Right kidney (tissue), 1 donor: Measurements from ENCODE around the gene TM9SF3.
"Not testable (repeated sequence)": the region's sequence is repeated elsewhere in the genome, so short reads cannot be mapped to it uniquely, and the experiment has no call there.

Source experiments
- DNase-seq: peaks from one replicate; pipeline ENCODE4 v3.0.0-alpha.2; 2016

Gene TM9SF3

DNA sequence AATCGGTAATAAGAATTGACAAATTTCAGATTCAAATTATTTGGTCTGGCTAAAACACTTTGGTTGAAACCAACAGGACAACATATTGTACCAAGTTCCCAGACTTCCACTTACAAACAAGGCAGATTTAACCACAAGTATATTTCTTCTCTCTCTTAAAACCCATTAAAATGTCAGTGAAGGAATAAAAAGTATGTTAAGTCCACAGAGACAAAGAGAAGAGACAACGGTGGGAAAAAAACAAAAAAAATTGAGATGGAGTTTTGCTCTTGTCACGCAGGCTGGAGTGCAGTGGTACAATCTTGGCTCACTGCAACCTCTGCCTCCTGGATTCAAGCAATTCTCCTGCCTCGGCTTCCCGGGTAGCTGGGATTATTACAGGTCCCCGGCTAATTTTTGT, 16.3 kb downstream of the TM9SF3 start:
- no peak for DNase-seq

DNA sequence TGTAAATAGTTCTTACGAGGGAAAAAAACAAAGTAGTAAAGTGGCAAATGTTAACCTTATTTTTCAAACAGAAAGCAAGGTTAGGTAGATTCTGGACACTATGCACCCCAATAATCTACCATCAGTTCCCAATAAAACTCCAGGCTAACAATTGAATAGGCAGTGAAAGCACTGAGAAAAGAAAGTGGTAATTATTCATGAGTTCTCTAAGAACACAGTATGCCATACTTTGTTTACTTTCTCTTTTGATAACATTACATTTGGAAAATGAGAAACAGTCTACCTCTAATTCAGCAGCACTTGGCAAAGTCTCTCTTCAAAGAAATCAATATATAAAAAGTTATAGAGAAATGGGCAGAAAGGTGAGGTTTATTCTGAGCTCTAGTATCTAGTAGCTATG, 18.4 kb downstream of the TM9SF3 start:
- no peak for DNase-seq

DNA sequence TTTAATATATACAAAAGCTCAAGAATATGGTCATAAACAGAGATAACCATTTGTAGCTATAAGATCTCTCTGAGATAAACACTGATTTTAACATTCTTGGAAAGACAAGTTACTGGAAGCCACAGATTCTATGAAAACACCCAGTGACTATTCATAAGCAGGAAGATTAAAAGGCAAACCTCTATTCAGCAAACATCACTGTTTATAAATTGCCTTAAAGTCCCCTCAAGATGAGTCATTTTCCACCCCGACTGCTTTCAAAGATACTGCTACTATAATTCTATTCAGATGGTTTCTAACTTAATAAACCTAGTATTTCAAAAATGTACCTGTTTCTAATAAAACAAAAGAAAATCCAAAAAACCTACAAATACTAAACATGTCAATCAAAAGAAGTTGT, 21.0 kb downstream of the TM9SF3 start:
- no peak for DNase-seq

DNA sequence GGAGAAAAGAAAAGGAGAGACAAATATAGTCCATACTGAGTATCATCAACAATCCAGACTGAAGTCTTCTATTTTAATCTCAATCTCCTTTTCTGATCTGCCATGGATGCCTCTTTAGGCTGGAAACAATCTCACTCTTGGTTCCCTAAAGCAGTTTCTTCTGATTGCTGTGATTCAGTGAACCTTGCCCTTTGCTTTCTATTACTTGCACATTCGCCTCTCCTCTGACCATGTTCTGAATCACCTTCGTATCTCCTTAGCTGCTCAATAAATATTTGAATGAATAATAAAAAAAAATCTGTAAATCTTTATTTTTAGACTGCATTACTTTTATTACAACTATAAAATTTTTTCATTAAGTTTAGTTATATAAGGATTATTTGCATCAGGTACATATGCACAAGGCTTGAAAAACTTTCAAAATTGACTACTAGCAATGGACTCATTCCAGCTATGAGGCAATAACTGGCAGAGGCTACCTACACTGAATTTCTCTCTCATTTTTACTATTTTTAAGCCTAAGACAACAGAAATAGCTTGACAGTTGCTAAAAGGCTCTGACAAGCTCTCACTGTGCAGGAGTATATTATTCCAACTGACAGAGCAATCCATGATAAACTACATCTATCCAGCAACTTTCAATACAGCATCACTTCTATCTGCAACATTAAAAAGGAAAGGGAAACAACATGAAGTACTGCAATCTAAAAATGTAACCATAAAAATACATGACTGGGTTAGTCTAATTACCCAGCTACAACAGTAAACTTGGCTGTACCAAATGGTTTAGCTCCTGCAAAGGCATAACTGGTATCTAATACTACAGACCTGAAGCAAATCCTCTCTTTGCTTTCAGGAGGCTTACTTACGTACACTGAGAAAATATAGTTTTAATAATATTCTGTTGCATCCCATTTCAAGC, 25.6 kb downstream of the TM9SF3 start:
- no peak for DNase-seq

DNA sequence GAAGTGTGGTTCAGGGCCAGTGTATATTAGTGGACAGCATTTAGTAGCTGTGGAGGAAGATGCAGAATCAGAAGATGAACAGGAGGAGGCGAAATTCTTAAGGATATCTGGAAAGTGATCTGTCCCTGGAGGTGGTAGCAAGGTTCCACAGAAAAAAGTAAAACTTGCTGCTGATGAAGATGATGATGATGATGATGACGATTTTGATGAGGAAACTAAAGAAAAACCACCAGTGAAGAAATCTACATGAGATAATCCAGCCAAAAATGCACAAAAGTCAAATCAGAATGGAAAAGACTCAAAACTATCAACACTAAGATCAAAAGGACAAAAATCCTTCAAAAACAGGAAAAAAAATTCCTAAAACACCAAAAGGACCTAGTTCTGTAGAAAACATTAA, 26.3 kb downstream of the TM9SF3 start:
- DNase-seq: no peak

DNA sequence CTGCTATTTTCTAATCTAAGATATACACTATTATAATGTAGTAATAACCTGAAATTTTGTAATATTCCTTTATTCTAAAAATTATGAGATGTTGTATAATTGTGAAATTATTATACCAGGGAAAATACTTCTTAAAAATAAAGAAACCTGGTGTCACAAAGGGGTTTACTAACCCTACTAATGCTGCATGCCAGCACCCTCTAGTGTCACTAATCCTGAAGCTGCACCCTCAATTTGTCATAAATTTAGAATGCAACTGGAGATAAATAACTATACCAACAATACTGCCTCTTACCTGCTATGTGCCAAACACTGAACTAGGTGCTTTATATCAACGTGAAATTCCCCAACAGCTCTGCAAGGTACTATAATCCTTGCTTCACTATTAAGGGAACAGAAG, 30.8 kb downstream of the TM9SF3 start:
- DNase-seq: no peak

DNA sequence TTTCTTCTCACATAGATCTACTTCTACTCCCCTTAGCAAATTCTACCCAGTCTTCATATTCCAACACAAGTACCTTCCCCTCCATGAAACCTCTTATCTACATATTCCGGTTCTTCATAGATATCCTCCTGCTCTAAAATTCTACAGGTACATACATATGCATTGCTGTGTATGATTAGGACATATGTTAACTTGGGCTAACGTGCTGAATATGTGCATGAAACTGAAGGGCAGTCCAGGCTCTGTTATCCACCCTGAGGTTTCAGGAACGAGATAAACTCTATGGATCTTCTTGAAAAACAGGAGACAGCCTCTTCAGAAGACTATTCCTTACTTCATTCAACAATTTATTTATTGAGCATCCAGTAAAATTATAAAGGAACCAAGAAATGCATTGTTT, 31.5 kb downstream of the TM9SF3 start:
- no peak for DNase-seq

DNA sequence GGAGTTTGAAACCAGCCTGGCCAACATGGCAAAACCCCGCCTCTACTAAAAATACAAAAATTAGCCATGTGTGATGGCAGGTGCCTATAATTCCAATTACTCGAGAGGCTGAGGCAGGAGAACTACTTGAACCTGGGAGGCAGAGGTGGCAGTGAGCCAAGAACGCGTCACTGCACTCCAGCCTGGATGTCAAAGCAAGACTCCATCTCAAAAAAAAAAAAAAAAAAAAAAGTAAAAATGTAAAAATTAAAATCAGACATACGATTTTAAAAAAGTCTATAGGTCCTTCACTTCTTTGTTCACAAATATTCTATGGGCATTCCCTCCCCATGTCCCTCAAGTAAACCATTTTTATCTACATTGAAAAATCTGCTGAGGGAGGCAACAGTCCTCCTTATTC, 38.2 kb downstream of the TM9SF3 start:
- DNase-seq: no peak

DNA sequence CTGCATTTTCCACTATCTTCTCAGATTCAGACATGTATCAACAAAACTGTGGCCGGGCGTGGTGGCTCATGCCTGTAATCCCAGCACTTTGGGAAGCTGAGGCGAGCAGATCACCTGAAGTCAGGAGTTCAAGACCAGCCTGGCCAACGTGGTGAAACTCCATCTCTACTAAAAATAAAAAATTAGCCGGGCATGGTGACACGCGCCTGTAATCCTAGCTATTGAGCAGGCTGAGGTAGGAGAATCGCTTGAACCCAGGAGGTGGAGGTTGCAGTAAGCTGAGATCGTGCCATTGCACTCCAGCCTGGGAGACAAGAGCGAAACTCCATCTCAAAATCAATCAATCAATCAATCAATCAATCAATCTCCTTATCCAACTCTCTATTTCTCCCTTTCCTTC, 41.3 kb downstream of the TM9SF3 start:
- DNase-seq: not testable (repeated sequence)

DNA sequence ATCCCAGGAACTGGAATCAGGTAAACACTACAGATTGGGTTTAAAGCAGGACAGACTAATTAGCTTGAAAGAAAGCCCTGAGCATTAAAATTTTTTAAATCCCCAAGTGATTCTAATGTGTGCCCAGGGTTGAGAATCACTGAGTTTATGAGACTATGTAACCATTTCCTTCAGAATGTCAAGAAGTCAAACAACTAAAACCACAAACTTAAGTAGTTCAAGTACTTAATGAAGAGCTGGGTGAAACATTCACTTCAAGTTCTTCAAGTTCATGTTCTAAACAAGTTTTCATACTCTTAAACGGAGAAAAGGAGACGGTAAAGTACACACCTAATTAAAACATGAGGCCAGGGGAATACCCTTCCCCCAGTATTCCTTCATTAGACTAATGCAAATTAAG, 44.9 kb downstream of the TM9SF3 start:
- DNase-seq: no peak

DNA sequence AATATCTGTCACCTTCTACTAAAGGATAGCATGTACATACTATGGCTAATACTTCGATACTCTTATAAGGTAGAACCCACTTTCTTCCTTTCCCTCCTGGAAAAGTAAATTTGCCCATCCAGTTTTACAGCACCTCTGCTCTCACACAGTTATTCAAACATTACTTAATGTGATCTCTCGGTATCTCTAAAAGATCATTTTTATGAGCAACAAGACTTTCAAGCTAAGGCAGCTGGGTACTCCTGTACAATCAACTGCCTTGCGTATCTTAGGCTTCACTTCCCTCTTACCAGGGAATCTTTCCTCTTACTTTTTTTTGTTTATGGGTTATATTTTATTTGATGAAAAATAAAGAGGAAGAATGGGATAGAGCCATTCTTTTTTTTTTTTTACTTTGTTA, 46.6 kb downstream of the TM9SF3 start:
- no peak for DNase-seq

DNA sequence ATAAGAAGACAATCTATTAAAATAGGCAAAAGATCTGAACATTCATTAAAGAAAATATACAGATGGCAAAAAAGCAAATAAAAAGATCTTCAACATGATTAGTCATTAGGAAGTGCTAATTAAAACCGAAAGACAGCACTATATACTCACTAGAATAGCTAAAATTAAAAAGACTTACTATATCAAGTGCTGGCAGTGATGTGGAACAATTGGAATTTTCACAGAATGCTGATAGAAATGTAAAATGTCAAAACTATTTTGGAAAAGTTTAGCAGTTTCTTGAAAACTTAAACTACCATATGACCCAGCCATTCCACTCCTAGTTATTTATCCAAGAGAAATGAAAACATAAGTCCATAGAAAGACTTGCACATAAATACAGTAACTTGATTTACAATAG, 48.1 kb downstream of the TM9SF3 start:
- DNase-seq: no peak

DNA sequence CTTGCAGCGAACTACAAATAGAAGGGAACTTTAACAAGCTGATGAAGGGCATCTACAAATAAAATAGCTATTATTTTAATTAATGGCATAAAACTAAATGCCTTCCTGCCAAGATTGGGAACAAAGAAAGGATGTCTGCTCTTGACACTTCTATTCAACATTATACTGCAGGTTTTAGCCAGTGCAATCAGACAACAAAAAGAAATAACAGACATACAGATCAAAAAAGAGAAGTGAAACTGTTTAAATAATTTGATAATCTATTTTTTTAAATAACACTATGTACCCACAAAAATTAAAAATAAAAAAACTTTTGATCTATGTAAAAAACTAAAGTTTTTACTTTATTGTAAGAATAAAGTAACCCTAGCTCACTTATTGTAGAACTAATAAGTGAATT, 50.7 kb downstream of the TM9SF3 start:
- DNase-seq: no peak

DNA sequence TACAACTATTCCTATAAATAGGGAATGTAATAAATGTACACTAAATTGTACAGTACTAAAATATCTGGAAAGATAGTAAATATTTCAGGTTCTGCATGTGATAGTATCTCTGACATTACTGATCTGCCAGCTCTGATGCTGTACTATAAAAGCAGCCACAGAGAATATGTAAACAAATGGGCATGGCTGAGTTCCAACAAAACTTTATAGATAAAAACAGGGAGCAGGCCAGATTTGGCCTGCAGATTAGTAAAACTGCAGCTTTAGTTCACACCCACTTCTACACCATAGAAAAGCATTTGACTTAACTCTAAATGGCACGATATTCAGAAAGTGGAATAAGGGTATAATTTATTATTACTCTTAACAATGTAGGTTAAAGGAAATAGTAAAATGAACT, 54.3 kb downstream of the TM9SF3 start:
- DNase-seq: no peak

DNA sequence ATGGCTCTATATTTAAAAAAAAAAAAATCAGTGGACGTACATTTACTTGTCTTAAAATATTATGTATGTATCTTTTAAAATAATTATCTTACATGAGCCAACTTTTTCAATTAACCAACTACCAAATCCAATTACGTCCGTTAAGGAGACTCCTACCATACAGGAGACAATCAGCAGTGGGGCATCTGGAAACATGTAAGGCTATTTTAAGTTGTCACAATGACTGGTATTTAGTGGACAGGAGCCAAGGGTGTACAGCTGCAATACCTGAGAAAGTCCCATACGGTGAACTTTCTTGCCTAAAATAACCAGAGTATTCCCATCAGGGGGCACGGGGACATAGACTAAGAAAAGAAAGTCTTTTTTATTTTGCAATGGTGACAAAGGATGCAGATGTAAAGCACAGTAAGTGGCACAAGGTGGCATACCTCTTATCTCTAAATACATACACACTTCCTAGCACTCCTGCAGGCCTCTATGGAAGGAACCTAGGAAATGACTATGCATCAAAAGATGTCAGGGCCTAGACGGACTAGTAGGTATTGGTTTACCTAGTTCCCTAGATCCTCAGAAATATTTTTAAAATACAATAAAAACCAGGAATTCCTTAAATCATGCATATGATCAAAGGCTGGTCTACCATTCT, 57.1 kb downstream of the TM9SF3 start:
- no peak for DNase-seq

DNA sequence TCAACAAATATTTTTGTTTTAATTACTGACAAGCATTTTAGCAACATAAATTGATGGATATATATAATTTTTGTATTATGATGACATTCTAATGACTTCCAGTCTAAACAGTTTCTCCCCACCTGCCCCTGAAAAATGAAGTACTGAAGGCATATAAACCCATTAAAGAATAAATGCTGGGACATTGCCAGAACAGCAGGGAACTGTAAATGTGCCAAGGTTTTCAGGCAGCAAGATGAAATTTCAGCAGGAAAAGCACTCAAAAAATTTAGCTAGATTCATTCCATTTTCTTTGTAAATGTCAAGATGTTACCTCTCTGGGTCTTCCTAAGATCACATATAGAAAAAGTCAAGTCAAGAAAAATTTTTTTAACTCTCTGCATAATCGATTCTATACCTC, 62.1 kb downstream of the TM9SF3 start:
- no peak for DNase-seq

DNA sequence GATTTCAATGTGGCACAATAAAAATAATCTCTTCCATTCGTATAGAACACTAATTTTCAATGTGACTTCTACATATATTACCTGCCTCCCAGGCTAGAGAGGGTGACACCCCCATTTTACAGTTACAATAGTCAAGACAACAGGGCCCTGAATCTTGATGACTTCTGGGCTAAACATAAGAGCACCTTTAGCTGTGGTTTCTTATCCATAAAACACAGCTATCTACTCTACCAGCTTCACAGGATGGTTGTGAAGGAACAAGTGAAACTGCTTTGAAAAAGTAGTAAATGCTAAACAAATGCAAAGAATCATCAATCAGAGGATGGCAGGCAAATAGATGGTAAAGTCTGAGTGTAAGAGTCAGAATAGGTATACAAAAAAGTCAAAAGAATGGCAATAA, 69.5 kb downstream of the TM9SF3 start:
- DNase-seq: no peak

DNA sequence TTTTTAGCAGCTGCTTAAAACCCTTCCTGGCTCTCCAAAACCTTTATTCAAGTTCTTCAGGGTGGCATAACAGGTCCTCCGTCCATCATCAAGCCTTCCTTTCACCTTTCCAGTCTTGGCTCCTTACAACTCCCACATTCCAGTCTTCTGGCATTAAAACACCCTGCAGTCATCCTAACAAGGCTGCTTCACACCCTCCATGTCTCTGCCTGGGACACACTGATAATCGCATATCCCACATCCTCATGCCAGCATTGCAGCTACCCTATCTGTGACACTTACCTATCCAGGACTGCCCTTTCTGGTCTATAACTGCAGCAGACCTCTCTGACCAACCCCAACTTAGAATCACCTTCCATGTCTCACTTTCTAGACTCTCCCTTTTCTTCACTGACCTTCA, 70.5 kb downstream of the TM9SF3 start:
- no peak for DNase-seq

DNA sequence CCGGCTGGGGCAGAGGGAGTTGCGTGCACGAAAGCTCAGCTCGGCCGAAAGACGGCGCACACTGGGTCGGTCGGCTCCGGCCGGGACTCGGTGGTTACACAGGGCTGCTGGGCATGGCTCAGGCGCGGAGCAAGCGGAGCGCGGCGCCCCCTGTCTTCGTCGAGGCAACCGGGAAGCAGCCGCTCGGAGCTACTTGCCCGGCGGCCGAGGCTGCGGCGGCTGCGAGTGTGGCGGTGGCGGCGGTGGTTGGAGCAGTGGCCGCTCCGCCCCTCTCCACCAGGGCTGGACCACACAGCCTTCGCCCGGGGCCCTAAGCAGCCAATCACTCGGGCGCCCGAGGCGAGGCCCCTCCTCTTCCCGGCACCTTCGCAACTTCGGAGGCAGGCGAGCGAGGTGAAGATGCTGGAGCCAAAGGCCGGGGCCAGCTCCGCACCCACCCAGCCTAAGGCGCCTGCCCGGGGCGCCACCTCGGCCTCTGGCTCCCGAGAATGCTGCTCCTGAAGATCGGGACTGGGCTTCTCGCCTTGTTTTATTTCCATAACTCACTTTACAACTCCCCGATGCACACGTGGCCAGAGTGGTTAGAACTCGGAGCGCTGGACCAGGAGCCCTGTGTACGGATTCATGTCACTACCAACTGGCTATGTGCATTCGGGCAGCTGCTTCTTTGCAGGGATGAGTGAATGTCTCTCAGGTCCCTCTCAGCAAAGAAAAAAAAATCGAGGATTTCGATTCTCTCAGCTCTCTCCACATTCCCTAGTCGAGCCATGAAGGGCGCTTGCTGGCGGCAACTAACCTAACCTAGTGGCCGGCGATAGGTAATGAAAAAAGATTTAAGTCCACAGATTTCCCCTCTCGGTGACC, 72.9 kb downstream of the TM9SF3 start, which contains the start of gene TLL2:
Gene TLL2, minus strand, starts transcription at position 229 of the 864 bp plus-strand sequence. CDS start 241 bp downstream, outside the sequence.
- peak; percentile 85 for DNase-seq

DNA sequence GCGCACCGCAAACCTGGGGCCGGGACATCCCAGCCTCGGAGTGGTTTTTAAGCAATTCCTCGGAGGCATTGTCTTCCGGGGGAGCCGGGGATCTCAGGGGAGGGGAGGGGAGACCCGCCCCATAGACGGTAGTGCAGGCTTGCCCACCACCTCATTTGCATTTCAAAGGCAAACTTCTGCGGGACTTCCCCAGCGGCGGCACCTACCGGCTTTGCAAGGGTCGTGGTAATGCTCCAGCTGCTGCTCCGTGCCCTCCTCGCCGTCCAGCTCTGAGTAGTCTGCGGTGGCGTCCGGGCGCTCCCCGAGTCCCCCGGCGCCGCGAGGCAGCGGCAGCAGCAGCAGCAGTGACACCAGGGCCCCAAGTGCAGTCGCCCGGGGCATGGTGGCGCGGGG, 73.5 kb downstream of the TM9SF3 start:
- DNase-seq: no peak

DNA sequence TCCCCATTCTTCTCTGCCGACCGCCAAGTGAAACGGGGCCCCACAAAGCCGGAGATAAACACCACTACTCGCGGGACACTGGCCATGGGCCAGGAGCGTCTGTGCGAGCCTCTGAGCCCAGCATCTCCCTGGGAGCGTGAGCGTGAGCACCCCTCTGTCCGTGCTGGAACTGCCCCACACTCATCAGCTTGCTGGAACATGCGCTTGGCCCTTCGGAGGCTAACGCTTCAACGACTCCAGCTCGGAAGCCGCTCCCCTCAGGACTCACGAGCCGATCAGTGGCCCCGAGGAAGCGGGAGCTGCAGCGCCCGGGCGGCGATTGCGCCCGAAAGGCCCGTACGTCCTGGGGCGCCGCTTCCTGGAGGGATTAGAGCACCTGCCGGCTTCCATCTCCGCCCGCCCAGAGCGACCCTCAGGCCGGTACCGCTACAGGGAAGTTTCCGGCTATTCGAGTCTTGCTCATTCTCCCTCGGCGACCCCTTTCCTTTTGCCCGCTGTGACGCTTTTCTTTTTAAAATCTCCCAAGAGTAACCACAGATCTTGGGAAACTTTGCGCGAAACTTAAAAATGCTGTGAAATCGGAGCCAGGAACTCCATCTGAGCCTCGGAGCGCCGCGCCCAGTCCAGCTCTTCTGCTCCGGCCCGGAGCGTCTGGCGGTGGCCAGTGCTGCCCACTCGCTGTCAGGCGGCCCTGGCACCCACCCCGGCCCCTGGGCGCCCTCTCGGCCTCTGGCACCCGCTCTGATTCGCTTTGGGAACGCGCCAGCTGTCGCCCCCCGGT, 74.1 kb downstream of the TM9SF3 start:
- peak; percentile 68 for DNase-seq
